Measurements from ENCODE around the gene PPFIA3. TPM values are rescaled to one million over a fixed set of nuclear protein-coding genes. Genes with fewer than 3 reads are reported as not detected.

PPFIA3 gene
- total and polyA plus RNA-seq, 2 of the 4 experiments (the other 2 are of a cell fraction), result 0.90 to 2.4 TPM

DNA sequence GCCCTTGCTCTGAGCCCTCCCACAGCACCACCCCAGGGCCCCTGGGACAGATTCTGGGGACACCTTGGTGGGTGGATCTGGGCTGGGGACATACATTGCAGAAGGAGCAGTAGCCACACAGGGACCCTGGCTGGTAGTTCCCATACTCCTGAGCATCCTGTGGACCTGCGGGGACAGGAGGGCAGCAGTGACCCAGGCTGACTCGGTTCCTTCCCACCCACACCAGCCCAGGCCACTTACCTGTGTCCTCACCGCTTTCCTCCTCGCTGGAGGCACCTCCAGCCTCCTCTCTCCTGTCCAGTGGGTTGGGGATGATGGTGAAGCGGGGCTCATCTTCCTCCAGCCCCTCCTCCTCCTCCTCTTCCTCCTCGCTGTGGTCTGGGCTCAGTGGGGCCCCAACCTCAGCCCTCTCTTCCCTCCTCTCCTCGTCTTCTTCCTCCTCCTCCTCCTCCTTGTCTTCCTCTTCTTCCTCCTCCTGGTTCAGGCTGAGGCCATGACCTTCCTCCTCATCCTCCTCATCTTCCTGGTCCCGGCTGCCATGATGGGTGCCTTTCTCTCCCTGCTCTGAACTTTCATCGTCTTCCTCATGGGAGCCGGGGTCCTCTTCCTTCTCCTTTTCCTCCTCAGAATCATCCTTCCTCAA, 33.9 kb downstream of the PPFIA3 start:
- Histone ChIP-seq H3K27ac (ENCODE audit: insufficient read depth, low read length) (no peak overlapping the region), H2AFZ (replicated peaks; ENCODE audit: low read length, poor library complexity) (no peak overlapping the region), H3K56ac (ENCODE audit: extremely low read depth, insufficient read depth, low read length) (no peak overlapping the region), H3K27me3 (ENCODE audit: control insufficient read depth, insufficient read depth, low read length) (peaks cover 8% of the 10 kb centered on the region; the same call in 1 of the 2 replicates), H2AK9ac (replicated peaks; ENCODE audit: low read depth, low read length, poor library complexity) (no peak overlapping the region), H3K9me3 (ENCODE audit: control insufficient read depth, insufficient read depth, low read length) (no peaks in the 10 kb centered on the region), H3K4me1 (ENCODE audit: control insufficient read depth, insufficient read depth, low read length) (peaks cover 4% of the 10 kb centered on the region; the same call in 1 of the 2 replicates), H2BK20ac (ENCODE audit: low read depth, low read length) (no peak overlapping the region), H3K9me1 (ENCODE audit: insufficient read depth, low read length) (0 out of 2 replicates have a peak, but pooled peaks cover 1% of the 10 kb centered on the region), H3K23ac (ENCODE audit: low read depth, low read length) (no peak overlapping the region), H3K4me3 (ENCODE audit: insufficient read depth, low read depth, low read length) (no peak overlapping the region), H3K14ac (replicated peaks; ENCODE audit: low read depth, low read length) (no peak overlapping the region), H4K5ac (ENCODE audit: low read depth, low read length) (no peak overlapping the region), H3K36me3 (ENCODE audit: control insufficient read depth, insufficient read depth, low read length) (no peaks in the 10 kb centered on the region), H2BK15ac (ENCODE audit: low read depth, low read length) (no peak overlapping the region), H4K91ac (ENCODE audit: insufficient read depth, low read depth, low read length) (no peak overlapping the region), H2AK5ac (ENCODE audit: low read depth, low read length) (no peak overlapping the region), H3K9ac (ENCODE audit: low read depth, low read length) (no peak overlapping the region), H3K79me1 (ENCODE audit: low read depth in 1 of 2, low read length in 2 of 2) (peaks cover 5 to 14% of the 10 kb centered on the region in 2 experiments; a peak in 3 of 4 replicates), H3K4me2 (ENCODE audit: low read depth, low read length) (no peak overlapping the region), H2BK120ac (ENCODE audit: low read depth, low read length) (no peak overlapping the region), H2BK5ac (ENCODE audit: low read depth, low read length, poor library complexity, severe bottlenecking) (no peak overlapping the region), H3K4ac (ENCODE audit: low read depth, low read length) (no peak overlapping the region), H3K18ac (ENCODE audit: low read depth, low read length) (no peak overlapping the region), H4K8ac (ENCODE audit: low read depth in 2 of 2, low read length in 2 of 2) (no peak overlapping the region), H4K20me1 (ENCODE audit: insufficient read depth, low read length) (no peaks in the 10 kb centered on the region)
- POLR2A ChIA-PET (ENCODE audit: unreplicated experiment), result no interaction called here
- TF ChIP-seq FOS (IDR thresholded peaks at IDR 0.05; ENCODE audit: low read depth, low read length), result no peak
- TF ChIP-seq, protein P1, sequence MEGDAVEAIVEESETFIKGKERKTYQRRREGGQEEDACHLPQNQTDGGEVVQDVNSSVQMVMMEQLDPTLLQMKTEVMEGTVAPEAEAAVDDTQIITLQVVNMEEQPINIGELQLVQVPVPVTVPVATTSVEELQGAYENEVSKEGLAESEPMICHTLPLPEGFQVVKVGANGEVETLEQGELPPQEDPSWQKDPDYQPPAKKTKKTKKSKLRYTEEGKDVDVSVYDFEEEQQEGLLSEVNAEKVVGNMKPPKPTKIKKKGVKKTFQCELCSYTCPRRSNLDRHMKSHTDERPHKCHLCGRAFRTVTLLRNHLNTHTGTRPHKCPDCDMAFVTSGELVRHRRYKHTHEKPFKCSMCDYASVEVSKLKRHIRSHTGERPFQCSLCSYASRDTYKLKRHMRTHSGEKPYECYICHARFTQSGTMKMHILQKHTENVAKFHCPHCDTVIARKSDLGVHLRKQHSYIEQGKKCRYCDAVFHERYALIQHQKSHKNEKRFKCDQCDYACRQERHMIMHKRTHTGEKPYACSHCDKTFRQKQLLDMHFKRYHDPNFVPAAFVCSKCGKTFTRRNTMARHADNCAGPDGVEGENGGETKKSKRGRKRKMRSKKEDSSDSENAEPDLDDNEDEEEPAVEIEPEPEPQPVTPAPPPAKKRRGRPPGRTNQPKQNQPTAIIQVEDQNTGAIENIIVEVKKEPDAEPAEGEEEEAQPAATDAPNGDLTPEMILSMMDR (conservative IDR thresholded peaks at IDR 0.05; ENCODE audit: low read depth, low read length), result no peak
- no peak for TF ChIP-seq MAZ (IDR thresholded peaks at IDR 0.05; ENCODE audit: borderline replicate concordance, low read depth, low read length)
- no peak for TF ChIP-seq NFE2L2 (IDR thresholded peaks at IDR 0.05; ENCODE audit: low read depth, low read length)
- CTCF ChIA-PET, result no interaction called here
- no TSS peak for BruUV-seq (replicated peaks)
- intact Hi-C loops (cut with micrococcal nuclease), result no loop called here
- in situ Hi-C loops (cut with MboI; ENCODE audit: low sequenced_read_pairs), result no loop called here
- ATAC-seq (ENCODE audit: low read depth) (no peak), DNase-seq (no peak)
- dilution Hi-C loops (cut with HindIII; ENCODE audit: low sequenced_read_pairs, unreplicated experiment), result no loop called here
- WGBS, 2 experiments (ENCODE audit: extremely low coverage in 2 of 2, insufficient read length in 1 of 2), result 60% methylated on average over 1 of the region's 10 CpGs; no CpG with 5 or more reads in 1 of the 2 experiments
